WTC11 (cell line): ENCODE measurements around the gene ZNF780B. TPM values are rescaled to one million over a fixed set of nuclear protein-coding genes. Genes with fewer than 3 reads are reported as not detected.

Source experiments
- ATAC-seq: fragments of 200-7000 bp; cut with Tn5 transposase; 2 replicates; pipeline ENCODE4 v1.10.0; 2021; ENCODE audit warnings: mild to moderate bottlenecking, moderate library complexity
- CTCF ChIA-PET: fragments of 300-600 bp; sonication (Branson Sonifier 250); formaldehyde crosslinking; loops from one replicate; lab custom pipeline; 2021; ENCODE audit warnings: antibody characterized with exemption; lab: Charles Lee
- POLR2A ChIA-PET: fragments of 350-600 bp; sonication (Branson Sonifier 250); formaldehyde crosslinking; loops from one replicate; lab custom pipeline; 2021; ENCODE audit warnings: antibody characterized with exemption; lab: Charles Lee
- DNase-seq: peaks from one replicate; pipeline ENCODE4 v3.0.0; 2021; ENCODE audit warnings: low spot score
- H3K27ac Mint-ChIP-seq: 2 replicates; pipeline ENCODE4 v1.8.0; 2021; ENCODE audit warnings: mixed read lengths
- H3K27me3 Mint-ChIP-seq: 2 replicates; pipeline ENCODE4 v1.8.0; 2021; ENCODE audit warnings: low read depth, mild to moderate bottlenecking, moderate library complexity, mixed read lengths
- H3K36me3 Mint-ChIP-seq: 2 replicates; pipeline ENCODE4 v1.8.0; 2021; ENCODE audit warnings: mixed read lengths
- H3K4me1 Mint-ChIP-seq: 2 replicates; pipeline ENCODE4 v1.8.0; 2022; ENCODE audit warnings: mixed read lengths
- H3K4me3 Mint-ChIP-seq: 2 replicates; pipeline ENCODE4 v1.8.0; 2021; ENCODE audit warnings: mild to moderate bottlenecking, moderate library complexity, mixed read lengths
- H3K9me3 Mint-ChIP-seq: 2 replicates; pipeline ENCODE4 v1.8.0; 2021; ENCODE audit warnings: mixed read lengths
- ATF3 ChIP-seq: sonication (generic); formaldehyde crosslinking; conservative IDR thresholded peaks from 2 replicates; pipeline ENCODE4 v1.8.1; 2022; ENCODE audit warnings: mild to moderate bottlenecking, missing genetic modification reagents
- GABPB1 ChIP-seq: sonication (generic); formaldehyde crosslinking; IDR thresholded peaks from 2 replicates; pipeline ENCODE4 v1.8.1; 2023; ENCODE audit warnings: mild to moderate bottlenecking, missing genetic modification reagents
- GRHL2 ChIP-seq: fragments of 250-450 bp; sonication (Bioruptor Pico); IDR thresholded peaks from 2 replicates; pipeline ENCODE4 v1.8.0; 2022; ENCODE audit warnings: mild to moderate bottlenecking, moderate library complexity; ENCODE audit not compliant: insufficient replicate concordance, severe bottlenecking
- HMGXB4 ChIP-seq: sonication (generic); formaldehyde crosslinking; IDR thresholded peaks from 2 replicates; pipeline ENCODE4 v1.8.1; 2023; ENCODE audit warnings: mild to moderate bottlenecking, moderate library complexity, missing genetic modification reagents
- NR1H2 ChIP-seq: sonication (generic); formaldehyde crosslinking; IDR thresholded peaks from 2 replicates; pipeline ENCODE4 v1.9.0; 2021; ENCODE audit warnings: mild to moderate bottlenecking, moderate library complexity, missing genetic modification reagents
- PRDM15 ChIP-seq: sonication (generic); formaldehyde crosslinking; IDR thresholded peaks from 2 replicates; pipeline ENCODE4 v1.8.0; 2022; ENCODE audit warnings: missing genetic modification reagents
- RELA ChIP-seq: sonication (generic); formaldehyde crosslinking; IDR thresholded peaks from 2 replicates; pipeline ENCODE4 v1.8.1; 2022; ENCODE audit warnings: missing genetic modification reagents, mild to moderate bottlenecking, borderline replicate concordance
- SOX15 ChIP-seq: fragments of 250-450 bp; sonication (Bioruptor Pico); IDR thresholded peaks from 2 replicates; pipeline ENCODE4 v1.9.0; 2021; ENCODE audit warnings: mild to moderate bottlenecking
- SP1 ChIP-seq: sonication (generic); formaldehyde crosslinking; conservative IDR thresholded peaks from 2 replicates; pipeline ENCODE4 v1.8.1; 2022; ENCODE audit warnings: missing genetic modification reagents
- TP53 ChIP-seq: sonication (generic); formaldehyde crosslinking; IDR thresholded peaks from 2 replicates; pipeline ENCODE4 v1.8.1; 2023; ENCODE audit warnings: mild to moderate bottlenecking, missing genetic modification reagents
- ZBTB21 ChIP-seq: sonication (generic); formaldehyde crosslinking; IDR thresholded peaks from 2 replicates; pipeline ENCODE4 v1.8.1; 2023; ENCODE audit warnings: mild to moderate bottlenecking, missing genetic modification reagents, borderline replicate concordance
- ZNF671 ChIP-seq: fragments of 250-450 bp; sonication (Bioruptor Pico); IDR thresholded peaks from 2 replicates; pipeline ENCODE4 v1.8.0; 2021; ENCODE audit warnings: mild to moderate bottlenecking
- ZSCAN18 ChIP-seq: fragments of 250-450 bp; sonication (Bioruptor Pico); IDR thresholded peaks from 2 replicates; pipeline ENCODE4 v2.1.2; 2022; ENCODE audit warnings: mild to moderate bottlenecking, moderate library complexity
- total RNA-seq: library from RNA; stranded (reverse); gene quantifications from 3 replicates; pipeline ENCODE4 v1.2.3, GENCODE V29; 2021
- TF ChIP-seq, protein P1 (sequence below): sonication (generic); formaldehyde crosslinking; IDR thresholded peaks from 2 replicates; pipeline ENCODE4 v1.8.1; 2022; ENCODE audit warnings: mild to moderate bottlenecking, moderate library complexity, missing genetic modification reagents
- TF ChIP-seq, protein P2 (sequence below): fragments of 250-450 bp; sonication (Bioruptor Pico); IDR thresholded peaks from 2 replicates; pipeline ENCODE4 v1.8.0; 2021; ENCODE audit warnings: mild to moderate bottlenecking
- TF ChIP-seq, protein P3 (sequence below): sonication (generic); formaldehyde crosslinking; IDR thresholded peaks from 2 replicates; pipeline ENCODE4 v1.8.1; 2022; ENCODE audit warnings: missing genetic modification reagents, borderline replicate concordance

Gene ZNF780B
- total RNA-seq, 1 experiment from 2014 or later, result 22.9 TPM

GRCh38 chr19:40078377-40078776 lies 22.3 kb upstream of the ZNF780B start:
- Mint-ChIP-seq H3K36me3 (peaks cover 97% of the 10 kb centered on the region), H3K4me1 (no peaks in the 10 kb centered on the region), H3K27me3 (no peaks in the 10 kb centered on the region; the same call in 1 of the 2 replicates), H3K4me3 (no peak overlapping the region), H3K9me3 (peaks cover 69% of the 10 kb centered on the region), H3K27ac (no peak overlapping the region)
- ATAC-seq, result no peak
- CTCF ChIA-PET, result no interaction called here
- POLR2A ChIA-PET, result no interaction called here
- no peak for DNase-seq
- no peak for TF ChIP-seq TP53 (CRISPR knock-in tag)
- TF ChIP-seq SP1 (CRISPR knock-in tag), result no peak
- no peak for TF ChIP-seq NR1H2 (CRISPR knock-in tag)
- TF ChIP-seq, protein P1, sequence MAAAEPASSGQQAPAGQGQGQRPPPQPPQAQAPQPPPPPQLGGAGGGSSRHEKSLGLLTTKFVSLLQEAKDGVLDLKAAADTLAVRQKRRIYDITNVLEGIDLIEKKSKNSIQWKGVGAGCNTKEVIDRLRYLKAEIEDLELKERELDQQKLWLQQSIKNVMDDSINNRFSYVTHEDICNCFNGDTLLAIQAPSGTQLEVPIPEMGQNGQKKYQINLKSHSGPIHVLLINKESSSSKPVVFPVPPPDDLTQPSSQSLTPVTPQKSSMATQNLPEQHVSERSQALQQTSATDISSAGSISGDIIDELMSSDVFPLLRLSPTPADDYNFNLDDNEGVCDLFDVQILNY, result no peak
- no peak for TF ChIP-seq ATF3
- TF ChIP-seq, protein P2, sequence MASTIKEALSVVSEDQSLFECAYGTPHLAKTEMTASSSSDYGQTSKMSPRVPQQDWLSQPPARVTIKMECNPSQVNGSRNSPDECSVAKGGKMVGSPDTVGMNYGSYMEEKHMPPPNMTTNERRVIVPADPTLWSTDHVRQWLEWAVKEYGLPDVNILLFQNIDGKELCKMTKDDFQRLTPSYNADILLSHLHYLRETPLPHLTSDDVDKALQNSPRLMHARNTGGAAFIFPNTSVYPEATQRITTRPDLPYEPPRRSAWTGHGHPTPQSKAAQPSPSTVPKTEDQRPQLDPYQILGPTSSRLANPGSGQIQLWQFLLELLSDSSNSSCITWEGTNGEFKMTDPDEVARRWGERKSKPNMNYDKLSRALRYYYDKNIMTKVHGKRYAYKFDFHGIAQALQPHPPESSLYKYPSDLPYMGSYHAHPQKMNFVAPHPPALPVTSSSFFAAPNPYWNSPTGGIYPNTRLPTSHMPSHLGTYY (CRISPR knock-in tag), result no peak
- TF ChIP-seq GABPB1 (CRISPR knock-in tag), result no peak
- no peak for TF ChIP-seq ZBTB21 (CRISPR knock-in tag)
- TF ChIP-seq GRHL2, result no peak
- no peak for TF ChIP-seq ZSCAN18 (CRISPR knock-in tag)
- TF ChIP-seq ZNF671 (CRISPR knock-in tag), result no peak
- no peak for TF ChIP-seq HMGXB4
- TF ChIP-seq, protein P3, sequence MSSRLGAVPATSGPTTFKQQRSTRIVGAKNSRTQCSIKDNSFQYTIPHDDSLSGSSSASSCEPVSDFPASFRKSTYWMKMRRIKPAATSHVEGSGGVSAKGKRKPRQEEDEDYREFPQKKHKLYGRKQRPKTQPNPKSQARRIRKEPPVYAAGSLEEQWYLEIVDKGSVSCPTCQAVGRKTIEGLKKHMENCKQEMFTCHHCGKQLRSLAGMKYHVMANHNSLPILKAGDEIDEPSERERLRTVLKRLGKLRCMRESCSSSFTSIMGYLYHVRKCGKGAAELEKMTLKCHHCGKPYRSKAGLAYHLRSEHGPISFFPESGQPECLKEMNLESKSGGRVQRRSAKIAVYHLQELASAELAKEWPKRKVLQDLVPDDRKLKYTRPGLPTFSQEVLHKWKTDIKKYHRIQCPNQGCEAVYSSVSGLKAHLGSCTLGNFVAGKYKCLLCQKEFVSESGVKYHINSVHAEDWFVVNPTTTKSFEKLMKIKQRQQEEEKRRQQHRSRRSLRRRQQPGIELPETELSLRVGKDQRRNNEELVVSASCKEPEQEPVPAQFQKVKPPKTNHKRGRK (CRISPR knock-in tag), result no peak

DNA sequence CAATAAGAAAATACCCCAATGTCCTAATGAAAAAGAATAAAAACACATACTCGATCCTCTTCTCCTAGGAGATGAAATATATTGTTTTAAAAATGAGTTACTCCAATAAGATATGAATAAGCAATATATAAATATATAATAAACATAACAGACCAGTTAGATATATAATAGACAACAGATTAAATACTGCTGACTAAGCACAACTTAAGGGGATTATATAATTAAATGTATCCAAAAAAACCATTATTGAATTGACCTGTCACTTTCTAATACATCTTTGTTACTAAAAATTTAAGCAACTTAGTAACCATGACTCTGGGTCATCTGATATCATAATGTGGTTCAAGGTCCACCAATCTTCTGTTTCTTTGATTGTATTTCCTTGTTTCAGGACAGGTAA lies 14.0 kb upstream of the ZNF780B start:
- TF ChIP-seq SOX15 (CRISPR knock-in tag) (no peak), ATF3 (no peak), RELA (CRISPR knock-in tag) (no peak), PRDM15 (CRISPR knock-in tag) (no peak)
- Mint-ChIP-seq H3K9me3 (peaks cover 60% of the 10 kb centered on the region), H3K36me3 (peaks cover 44% of the 10 kb centered on the region), H3K27me3 (no peaks in the 10 kb centered on the region; the same call in 1 of the 2 replicates), H3K27ac (no peak overlapping the region), H3K4me3 (no peak overlapping the region), H3K4me1 (no peaks in the 10 kb centered on the region)
- no peak for ATAC-seq
- no peak for DNase-seq
- ChIA-PET POLR2A (no interaction called here), CTCF (no interaction called here)
